NAMALWA (cell line): ENCODE measurements around the gene HLA-DPB1.
"Not testable (repeated sequence)": the region's sequence is repeated elsewhere in the genome, so short reads cannot be mapped to it uniquely, and the experiment has no call there.

ENCODE experiments used
- DNase-seq: peaks from one replicate; pipeline ENCODE4 v3.0.0-alpha.2; 2015; ENCODE audit warnings: low spot score

HLA-DPB1 gene

DNA sequence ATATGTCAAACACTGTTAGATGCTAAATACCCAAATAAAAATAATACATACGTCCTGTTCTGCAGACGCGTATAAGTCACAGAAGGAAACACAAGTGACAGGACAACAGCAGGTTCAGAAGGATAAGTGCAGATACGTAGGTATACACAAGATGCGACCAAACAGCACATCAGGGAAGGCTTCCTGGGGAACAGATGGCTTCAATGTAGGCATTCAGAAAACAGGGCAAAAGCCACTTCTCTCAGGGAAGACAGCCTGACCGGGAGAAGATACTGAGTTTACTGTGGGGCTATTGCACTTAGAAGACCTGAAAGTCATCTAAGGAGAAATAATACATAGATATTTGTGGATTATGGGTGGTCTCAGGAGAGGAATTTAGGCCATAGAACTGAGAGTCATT is 4.2 kb upstream of the HLA-DPB1 start:
- DNase-seq: peak; percentile 23

DNA sequence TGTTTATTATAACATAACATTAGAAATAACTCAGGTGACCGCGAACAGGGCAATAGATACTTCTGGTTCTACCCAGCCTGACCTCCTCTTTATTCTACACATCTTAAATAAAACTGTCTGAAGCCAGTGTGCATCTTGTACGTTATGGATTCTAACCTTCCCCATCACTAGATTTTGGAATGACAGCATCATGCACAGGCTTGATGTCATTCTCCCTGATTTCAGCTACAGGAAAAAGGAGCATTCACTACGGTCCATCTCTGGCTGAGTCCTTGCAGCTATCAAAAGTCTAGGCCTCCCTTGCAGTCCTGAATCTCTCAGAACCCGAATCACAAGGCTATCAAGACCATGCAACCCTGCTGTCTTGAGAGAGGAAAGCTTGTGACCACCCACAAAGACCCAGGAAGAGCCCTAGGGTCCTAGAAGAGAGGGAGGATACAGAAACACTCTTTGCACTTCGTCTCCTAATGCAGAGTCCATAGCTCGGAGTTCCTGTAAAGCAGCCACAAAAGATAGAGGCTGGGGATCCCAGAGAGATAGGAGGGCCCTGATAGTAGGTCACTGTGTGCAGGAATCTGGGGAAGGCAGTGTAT is 3.2 kb upstream of the HLA-DPB1 start:
- DNase-seq: peak; percentile 31

DNA sequence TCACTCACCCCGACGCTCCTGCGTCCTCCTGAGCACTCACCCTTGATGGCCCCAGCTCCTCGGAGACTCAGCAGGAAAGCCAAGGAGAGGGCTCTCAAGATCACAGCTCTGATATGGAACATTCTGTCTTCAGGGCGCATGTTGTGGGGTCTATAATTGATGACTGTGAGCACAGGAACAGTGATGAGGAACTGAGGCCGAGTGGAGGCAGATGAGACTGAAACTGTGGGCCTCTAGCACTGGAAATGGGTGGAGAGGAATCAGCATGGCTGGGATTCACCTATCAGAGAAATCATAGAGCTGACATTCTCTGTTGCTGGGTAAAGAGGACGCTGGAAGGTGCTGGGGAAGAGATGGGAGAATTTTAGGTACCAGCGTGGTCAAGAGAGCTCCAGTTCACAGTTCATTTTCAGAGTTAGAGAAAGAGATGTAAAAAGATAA is 2.3 kb upstream of the HLA-DPB1 start, which contains the start of gene HLA-DPA1:
Gene HLA-DPA1, minus strand, starts transcription at position 219 of the 441 bp plus-strand sequence.
- DNase-seq: peak; percentile 94

DNA sequence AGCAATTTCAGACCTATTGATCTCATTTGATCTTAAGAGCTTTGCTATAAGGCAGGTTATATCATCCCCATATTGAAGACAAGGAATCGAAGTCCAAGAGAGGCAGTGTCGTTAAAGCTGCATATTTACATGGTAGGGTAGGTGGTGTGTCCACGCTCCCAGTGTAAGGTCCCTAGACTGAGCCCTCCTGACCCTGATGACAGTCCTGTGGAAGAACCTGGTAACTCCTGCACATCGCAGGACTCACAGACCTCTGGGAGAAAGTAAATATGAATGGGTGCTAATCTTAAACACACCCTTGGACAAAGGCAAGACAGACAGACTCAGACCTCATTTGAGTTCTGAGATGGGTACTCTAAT is 602 bp upstream of the HLA-DPB1 start:
- DNase-seq: no peak

DNA sequence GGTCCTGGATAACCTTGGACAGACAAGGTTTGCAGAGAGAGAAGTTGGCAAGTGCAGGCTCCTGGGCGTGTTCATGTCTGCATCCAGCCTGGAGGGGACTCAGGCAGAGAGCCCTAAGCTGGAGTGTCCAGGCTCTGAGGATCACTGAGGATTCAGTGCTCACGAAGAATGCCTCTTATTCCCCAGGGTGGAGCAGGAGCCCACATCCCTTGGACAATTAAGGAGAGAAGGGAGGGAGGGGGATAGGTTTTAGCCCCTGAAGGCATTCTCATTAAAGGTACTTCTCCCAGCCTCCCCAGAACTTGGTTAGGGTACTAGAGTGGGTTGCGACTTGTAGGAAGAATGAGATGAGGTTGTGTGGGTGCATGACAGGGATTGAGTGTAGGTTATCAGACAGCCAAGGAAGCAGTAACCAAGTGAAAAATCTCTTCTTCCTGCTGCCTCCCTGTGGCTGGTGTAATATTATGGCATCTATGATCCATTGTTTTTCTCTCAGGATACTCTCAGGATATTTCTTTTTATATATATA is 680 bp downstream of the HLA-DPB1 start:
- peak; percentile 20 for DNase-seq

DNA sequence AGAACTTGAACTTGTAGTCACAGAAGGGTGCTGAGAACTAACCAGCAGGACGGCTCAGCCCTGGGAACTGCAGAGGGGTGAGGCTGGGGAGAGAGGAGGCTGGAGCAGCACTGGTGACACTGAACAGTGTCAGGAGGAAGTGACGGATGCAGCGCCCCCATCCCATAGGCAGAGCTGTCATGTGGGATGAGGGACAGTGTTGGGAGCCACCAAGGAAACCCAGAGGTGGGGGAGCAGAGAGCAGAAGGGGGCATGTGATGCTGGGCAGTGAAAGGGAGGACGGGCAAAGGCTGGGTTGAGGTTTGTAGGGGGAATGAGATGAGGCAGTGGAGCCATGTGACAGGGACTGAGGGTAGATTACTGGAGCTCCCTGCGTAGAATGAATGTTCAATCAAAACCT is 2.1 kb downstream of the HLA-DPB1 start:
- DNase-seq: no peak

DNA sequence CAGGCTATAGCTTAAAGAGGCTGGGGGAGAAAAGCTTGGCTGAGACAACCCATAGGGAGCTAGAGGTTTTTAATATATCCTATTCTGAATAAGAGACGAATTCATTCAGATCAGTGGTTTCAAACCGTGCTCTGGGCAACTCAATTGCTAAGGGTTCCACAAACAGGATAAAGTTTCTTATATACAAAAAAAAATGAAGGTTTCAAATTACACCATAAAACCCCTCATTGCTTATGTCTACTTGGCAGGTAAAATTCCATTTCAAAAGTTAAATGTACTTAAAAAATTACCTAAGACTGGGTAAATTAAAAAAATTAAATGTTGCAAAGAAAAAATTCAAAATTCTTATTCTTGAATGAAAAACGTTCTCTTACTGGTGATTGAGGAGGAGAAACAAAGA is 2.7 kb downstream of the HLA-DPB1 start:
- no peak for DNase-seq

DNA sequence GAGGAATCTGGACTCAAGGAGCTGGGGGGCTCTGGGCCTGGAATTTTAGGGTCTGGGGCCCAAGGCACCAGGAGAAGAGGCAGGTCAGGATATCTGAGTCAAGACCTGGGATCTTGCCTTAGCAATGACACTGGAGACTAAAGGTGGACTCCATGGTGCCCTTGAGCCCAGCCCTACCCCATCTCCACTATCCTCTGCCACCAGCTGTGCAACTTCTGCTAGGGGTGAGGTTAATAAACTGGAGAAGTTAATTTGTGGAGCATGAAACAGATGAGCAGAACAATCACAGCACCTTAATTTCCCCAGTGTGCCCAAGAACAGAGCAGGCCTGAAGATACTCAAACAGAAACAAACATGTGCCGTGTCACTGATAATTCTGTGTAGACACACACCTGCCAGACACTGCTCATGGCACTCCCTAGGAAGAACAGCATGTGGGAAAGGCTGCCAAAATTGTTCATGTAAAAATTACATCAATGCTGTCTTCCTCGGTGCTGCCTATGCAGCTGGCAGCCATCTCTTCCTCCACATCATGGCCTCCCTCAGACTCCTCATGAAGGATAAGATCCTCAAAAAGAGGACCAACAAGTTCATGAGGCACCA is 3.2 kb downstream of the HLA-DPB1 start:
- DNase-seq: no peak

DNA sequence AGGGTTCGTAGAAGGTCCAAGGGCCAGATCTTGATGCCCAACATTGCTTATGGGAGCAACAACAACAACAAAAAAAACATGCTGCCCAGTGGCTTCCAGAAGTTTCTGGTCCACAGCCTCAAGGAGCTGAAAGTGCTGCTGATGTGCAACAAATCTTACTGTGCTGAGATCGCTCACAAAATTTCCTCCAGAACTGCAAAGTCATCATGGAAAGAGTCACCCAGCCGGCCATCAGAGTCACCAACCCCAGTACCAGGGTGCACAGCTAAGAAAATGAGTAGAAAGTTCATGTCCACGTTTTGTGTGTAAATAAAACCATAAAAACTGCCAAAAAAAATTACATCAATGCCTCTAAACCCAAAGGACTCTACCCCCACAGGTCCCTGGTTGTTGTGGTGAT is 3.8 kb downstream of the HLA-DPB1 start:
- no peak for DNase-seq

DNA sequence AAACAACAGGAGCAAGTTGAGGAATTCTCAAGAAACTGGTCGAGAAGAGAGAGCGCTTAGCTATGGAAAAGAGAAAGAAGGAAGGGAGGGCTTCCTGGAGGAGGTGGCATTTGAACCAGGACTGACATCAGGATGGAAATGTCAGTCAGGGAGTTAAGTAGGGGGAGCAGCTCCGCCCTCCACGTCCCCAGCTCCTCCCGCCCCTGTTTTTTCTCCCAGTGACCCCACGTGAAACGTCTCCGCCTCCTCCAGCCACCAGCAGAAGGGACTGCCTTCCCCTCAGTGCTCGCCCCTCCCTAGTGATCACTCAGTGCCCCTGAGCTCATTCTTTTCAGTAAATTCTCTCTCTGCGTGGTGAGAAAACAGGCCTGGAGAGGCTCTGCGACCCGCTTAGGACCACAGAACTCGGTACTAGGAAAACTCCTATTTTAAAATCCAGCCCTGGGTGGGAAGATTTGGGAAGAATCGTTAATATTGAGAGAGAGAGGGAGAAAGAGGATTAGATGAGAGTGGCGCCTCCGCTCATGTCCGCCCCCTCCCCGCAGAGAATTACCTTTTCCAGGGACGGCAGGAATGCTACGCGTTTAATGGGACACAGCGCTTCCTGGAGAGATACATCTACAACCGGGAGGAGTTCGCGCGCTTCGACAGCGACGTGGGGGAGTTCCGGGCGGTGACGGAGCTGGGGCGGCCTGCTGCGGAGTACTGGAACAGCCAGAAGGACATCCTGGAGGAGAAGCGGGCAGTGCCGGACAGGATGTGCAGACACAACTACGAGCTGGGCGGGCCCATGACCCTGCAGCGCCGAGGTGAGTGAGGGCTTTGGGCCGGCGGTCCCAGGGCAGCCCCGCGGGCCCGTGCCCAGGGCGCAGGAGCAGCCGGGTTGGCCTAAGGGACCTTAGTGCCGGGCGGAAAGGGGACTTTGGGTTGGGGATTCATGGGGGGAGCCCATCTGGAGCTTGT is 4.6 kb downstream of the HLA-DPB1 start:
- DNase-seq: no peak

DNA sequence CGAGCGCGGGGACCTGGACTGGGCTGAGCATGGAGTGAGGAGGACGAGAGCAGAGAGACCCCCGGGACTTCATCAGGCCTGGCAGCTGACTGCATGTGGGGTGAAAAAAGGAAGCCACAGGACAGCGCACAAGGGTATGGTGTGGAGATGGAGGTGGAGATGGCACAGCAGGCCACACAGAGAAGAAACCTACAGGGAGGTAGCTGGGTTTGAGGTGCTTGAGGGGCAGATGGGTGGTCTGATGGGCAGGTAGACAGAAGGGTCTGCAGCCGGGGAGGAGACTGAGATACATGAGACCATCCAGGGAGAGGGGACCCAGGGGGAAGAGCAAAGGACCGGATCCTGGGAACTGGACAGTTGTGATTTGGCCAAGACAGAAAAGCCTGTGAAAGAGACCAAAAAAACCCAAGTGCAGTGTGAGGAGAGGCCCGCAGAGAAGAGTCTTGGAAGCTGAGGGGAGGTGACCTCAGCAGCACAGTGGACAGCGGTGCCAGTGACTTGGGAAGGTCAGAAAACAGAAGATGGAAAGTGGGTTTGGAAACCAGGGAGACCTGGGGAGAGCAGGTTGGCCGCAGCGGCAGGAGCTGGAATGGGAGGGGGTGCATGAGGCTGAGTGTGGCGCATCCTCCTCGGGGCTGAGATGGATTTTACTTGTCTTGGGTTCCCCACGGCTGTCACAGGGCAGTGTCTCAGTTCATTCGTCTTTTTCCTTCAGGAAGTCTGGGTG is 5.5 kb downstream of the HLA-DPB1 start:
- no peak for DNase-seq

DNA sequence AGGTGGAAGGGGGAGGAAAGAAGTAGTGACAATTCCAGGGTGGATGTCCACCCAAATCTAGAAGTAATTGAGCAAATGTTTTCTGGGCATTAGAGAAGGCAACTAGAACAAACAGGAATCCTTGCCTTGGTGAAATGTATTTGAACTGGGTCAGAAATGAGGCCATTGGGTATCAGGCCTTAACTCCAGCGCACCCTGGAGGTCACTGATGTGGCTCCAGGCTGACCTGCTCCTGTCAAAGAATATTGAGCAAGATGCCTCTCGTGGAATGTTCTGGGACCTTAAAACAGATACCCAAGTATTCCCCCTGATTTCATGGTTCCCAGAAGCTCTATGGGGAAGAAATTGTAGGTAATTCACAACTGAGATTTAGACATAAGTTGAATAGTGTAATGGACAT is 6.9 kb downstream of the HLA-DPB1 start:
- peak; percentile 70 for DNase-seq

DNA sequence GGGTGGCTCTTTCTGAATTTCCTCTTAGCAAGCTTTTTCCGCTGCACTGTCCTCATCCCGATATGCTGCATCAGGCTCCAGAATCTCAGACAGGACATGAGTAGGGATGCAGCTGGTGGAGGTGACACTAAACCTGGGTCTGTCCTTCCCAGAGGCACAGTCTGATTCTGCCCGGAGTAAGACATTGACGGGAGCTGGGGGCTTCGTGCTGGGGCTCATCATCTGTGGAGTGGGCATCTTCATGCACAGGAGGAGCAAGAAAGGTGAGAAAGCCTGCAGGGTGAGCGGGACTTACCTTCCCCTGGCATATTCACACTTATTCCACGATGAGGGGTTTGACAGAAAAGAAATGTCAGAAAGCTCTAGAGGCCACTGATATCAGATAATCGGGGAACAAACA is 9.8 kb downstream of the HLA-DPB1 start:
- no peak for DNase-seq

DNA sequence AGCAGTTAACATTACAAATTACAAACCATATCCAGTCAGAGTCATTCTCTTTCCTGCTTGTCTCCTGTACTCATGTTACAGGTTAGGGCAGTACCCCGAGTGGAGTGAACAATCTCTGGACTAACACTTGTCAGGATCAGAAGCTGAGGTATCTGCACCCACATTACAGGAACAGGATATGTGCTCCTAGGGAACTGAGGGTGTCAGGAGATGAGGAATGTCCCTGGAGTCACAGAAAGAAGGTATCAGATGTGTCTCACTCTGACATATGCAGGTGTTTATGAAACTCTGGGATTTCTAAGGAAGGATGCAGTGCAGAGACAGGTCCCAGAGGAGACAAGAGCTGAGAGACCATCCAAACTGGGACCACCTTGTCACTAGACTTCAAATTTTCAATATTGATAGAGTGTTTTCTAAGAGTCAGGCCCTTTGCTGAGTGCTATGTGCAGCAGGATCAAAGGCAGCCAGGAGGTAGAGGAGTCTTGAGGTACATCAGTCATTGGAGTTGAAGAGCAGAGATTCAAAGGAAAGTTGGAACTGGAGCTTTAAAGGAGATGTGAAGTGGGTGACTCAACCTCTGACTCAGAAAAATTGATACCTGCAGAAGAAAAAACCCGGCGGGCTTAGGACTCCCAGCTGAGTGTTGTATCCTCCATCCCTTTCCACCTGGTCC is 12.6 kb downstream of the HLA-DPB1 start:
- no peak for DNase-seq

DNA sequence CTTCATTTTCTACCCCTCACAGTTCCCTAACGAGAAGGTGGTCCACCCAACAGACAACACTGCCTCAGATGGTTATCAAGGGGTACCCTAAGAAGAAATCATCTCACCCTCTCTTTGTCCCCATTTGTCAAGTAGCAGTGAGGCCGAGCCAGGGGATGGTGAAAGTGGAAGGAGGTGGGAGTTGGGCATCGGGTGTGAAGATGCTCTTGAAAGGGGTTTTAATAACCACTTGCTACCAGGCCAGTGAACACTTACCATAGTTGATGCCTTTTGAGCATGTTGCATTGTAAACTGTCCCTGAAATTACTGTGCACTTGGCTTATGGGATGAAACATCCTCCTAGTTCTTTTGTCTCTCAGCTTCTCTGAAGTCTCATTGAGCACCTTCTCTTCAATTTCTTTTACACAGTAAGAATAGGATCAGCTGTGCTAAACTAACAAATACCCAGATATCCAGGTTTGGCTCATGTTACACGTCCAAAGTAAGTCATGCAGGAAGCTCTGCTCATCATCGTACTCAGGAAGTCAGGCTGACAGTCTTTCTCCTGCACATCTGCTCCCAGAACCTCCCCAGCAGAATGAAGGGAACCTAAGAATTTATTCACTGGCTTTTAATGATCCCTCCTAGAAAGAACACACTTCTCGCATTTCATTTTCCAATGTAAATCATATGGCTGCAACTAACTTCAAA is 13.3 kb downstream of the HLA-DPB1 start:
- no peak for DNase-seq

DNA sequence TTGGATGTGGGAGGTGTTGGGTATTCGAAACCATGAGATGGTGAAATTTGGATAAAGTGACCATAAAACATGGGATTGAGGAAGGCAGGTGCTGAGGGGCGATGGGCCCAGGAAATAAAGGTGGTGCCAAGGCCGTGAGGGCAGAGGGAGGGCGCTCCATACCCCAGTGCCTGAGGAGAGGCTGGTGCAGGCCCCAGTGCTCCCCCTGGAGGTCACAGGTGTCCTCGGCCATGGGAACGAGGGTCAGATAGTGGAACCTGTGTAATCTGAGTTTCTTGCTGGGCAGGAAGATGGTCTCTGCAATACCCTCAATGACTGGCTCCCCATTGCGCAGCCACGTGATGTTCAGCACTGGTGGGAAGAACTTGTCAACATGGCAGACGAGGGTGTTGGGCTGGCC is 16.2 kb downstream of the HLA-DPB1 start:
- DNase-seq: peak; percentile 66

DNA sequence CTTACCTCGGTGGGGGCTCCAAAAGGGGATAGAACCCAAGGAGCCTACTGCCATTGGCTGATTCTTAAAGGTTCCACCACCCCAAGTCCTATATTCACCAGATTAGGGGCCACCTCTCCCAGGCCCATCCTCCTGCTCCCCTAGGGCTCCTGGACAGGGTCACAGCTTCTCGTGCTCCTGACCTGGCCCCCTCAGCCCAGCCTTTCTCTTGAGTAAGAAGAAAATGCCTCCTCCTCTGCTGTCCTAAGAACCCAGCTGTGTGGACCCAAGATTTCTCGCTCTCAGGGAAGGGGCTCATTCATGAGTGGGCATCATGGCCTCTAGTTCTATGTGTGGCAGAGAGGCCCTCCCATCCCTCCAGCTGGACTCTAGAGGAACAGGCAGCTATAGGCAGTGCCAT is 16.6 kb downstream of the HLA-DPB1 start:
- no peak for DNase-seq

DNA sequence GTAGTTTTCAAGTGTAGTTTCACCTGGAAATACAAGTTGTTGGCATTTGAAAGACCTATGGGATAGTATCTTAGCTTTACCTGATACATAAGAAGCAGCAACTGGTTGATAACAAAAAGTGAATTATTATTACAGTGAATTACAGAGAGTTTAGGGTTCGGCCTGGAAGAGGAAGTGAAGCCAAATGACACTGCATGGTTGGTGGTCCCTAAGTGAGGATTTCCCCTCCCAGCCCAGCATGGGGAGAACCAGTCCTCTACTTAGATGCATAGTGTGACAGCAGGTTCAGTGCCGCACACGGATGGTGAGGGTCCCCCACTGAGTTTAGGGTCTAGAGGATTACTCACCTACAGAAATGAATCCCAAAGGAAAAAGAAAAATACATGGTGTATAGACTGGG is 18.1 kb downstream of the HLA-DPB1 start:
- no peak for DNase-seq

DNA sequence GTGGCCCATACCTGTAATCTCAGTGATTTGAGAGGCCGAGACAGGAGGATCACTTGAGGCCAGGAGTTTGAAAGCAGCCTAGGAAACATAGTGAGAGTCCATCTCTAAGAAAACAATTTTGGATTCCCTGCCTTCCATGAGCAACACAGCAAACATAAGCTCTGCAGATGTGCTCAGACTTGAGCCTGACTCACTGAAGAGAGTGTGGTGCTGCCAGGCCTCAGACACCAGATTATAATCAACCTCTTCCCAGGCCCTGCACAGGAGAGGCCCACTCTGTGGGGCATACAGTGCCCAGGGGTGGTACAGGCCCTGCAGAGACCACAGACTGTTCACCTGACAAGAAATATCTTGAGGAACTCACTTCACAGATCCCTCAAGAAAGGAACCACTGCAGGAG is 19.9 kb downstream of the HLA-DPB1 start:
- no peak for DNase-seq

DNA sequence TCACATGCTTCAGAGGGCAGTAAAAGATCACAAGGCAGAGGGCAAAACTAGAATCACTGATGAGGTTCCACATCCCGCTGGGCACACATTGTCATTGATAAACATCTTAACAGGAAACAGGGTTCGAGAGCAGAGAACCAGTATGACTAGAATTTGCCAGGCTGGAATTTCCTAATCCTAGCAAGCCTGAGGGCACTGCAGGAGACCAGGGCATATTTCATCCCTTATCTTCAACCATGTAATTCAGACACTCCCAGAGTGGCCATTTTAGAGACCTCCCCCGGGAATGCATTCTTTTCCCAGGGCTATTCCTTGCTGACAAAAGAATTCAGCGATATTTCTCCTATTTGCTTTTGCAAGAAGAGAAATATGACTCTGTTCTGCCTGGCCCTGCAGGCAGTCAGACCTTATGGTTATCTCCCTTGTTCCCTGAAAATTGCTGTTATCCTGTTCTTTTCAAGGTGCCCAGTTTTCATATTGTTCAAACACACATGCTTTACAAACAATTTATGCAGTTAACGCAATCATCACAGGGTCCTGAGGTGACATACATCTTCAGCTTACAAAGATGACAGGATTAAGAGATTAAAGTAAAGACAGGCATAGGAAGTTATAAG is 25.4 kb downstream of the HLA-DPB1 start:
- not testable (repeated sequence) for DNase-seq
